ENCODE measurements around the gene MAP3K14.

GRCh38 chr17:45338023-45338781 lies 21.4 kb upstream of the MAP3K14 start:
- TF ChIP-seq POLR2A (IDR thresholded peaks at IDR 0.05; ENCODE audit: low read length) (no peak), GATA1 (IDR thresholded peaks at IDR 0.05; ENCODE audit: low read depth, low read length) (no peak)
